Measurements from ENCODE around the gene SLC4A5. TPM values are rescaled to one million over a fixed set of nuclear protein-coding genes. Genes with fewer than 3 reads are reported as not detected.

Gene SLC4A5
- total and polyA plus RNA-seq, 2 of the 8 experiments (the other 6 are each of a cell fraction or from before 2014, with no cell fraction given) = 0.42 to 0.52 TPM

DNA sequence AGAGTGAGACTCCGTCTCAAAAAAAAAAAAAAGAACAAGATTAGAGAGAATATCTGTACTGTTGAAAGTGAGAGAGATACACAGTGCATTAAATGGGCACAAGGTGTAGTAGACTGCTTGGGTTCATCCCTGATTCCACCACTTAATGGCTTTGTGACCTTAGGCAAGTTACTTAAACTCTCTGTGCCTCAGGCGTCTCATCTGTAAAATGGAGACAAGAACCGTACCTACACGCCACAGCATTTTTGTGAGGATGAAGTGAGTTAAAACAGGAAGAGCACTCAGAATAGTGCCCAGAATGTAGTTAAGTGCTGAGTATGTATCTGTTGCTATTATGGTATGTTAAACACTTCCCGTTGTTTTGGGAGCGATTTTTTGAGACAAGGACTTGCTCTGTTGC is 80.5 kb downstream of the SLC4A5 start (continued):
- no peak for TF ChIP-seq ASH2L (IDR thresholded peaks at IDR 0.05; ENCODE audit: low read length)
- TF ChIP-seq KDM4A (IDR thresholded peaks at IDR 0.05; ENCODE audit: low read depth, low read length, severe bottlenecking) = no peak

Data from H1 (cell line).